Measurements from ENCODE around the gene GPR107.

- TF ChIP-seq CTCF (IDR thresholded peaks at IDR 0.05) (no peak), POLR2A (IDR thresholded peaks at IDR 0.05) (no peak)
These were observed 3.2 kb upstream of the GPR107 start for GRCh38 chr9:130050462-130050861.
